Stimulated activated memory B cell treated with anti-CD40 and anti-IgM and Interleukin-4, amounts not matched to agents 10 μg/mL and 1 μg/mL and 100 μg/mL, for 72 hours (primary cell): ENCODE results near the gene AK5.

Experiments used
- ATAC-seq: fragments of 150-1000 bp; cut with Tn5 transposase; 2 replicates; pipeline ENCODE4 v1.10.0; 2021
- H3K27ac Mint-ChIP-seq: one replicate; pipeline ENCODE4 v1.8.0; 2022; ENCODE audit warnings: mild to moderate bottlenecking, mixed read lengths
- H3K27me3 Mint-ChIP-seq: one replicate; pipeline ENCODE4 v1.8.0; 2022; ENCODE audit warnings: mixed read lengths
- H3K36me3 Mint-ChIP-seq: one replicate; pipeline ENCODE4 v1.8.0; 2022; ENCODE audit warnings: mixed read lengths
- H3K4me1 Mint-ChIP-seq: one replicate; pipeline ENCODE4 v1.8.0; 2022; ENCODE audit warnings: mixed read lengths
- H3K4me3 Mint-ChIP-seq: one replicate; pipeline ENCODE4 v1.8.0; 2022; ENCODE audit warnings: mild to moderate bottlenecking, moderate library complexity, mixed read lengths
- H3K9me3 Mint-ChIP-seq: one replicate; pipeline ENCODE4 v1.8.0; 2022; ENCODE audit warnings: mixed read lengths

Gene AK5

DNA sequence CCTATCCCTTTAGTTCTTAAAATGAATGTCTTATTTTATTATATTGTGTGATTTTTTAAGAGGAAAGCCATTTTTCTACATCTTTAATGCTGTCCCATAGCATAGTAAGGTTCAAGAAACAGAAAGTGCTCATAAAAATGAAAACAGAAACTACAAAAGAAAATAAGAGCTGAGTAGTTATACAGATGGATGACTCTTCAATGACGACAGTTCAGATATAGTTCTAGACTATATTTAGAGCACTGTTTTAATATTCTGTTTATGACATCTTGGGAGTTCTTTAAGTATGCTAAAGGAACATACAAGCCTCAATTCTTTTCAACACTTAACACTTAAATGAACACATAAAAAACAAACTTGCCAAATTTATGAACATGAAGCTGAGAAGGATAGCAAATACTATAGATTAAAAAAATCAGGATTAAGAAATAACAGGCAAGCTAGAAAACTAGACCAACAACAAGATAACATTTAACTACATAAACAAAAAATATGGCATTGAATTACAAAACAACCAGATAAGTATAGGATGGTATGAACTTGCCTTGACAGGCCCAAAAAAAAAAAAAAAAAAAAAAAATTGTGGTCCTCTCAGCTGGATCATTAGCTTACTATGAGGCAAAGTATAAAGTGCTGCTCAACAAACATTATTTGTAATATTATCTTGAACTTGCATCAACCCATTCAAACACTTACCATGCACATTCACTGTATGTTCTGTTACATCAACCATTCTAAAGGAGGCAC lies 312.7 kb downstream of the AK5 start:
- peaks cover 41% of the 10 kb centered on the region for H3K36me3 Mint-ChIP-seq
- no peaks in the 10 kb centered on the region for H3K9me3 Mint-ChIP-seq
- no peak overlapping the region for H3K27ac Mint-ChIP-seq
- peaks cover 5% of the 10 kb centered on the region for H3K4me1 Mint-ChIP-seq
- ATAC-seq = no peak
- H3K4me3 Mint-ChIP-seq = no peak overlapping the region
- H3K27me3 Mint-ChIP-seq = no peaks in the 10 kb centered on the region

DNA sequence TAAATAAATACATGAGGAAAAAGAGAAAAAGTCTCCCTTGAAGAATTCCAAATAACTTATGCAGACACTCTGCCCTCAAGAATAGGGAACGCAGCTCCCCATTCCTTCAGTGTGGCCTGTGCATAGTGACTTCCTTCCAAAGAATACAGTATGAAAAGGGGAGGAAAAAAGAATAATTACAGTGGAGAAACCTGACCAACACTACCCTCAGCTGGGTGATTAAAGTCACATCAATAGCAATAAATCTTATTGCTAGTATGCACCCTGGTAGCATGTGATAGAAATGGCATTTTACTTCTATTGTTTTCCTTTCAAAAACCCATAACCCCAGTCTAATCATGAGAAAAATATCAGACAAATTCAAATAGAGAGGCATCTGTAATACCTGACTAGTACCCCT lies 315.5 kb downstream of the AK5 start:
- no peak overlapping the region for H3K27ac Mint-ChIP-seq

DNA sequence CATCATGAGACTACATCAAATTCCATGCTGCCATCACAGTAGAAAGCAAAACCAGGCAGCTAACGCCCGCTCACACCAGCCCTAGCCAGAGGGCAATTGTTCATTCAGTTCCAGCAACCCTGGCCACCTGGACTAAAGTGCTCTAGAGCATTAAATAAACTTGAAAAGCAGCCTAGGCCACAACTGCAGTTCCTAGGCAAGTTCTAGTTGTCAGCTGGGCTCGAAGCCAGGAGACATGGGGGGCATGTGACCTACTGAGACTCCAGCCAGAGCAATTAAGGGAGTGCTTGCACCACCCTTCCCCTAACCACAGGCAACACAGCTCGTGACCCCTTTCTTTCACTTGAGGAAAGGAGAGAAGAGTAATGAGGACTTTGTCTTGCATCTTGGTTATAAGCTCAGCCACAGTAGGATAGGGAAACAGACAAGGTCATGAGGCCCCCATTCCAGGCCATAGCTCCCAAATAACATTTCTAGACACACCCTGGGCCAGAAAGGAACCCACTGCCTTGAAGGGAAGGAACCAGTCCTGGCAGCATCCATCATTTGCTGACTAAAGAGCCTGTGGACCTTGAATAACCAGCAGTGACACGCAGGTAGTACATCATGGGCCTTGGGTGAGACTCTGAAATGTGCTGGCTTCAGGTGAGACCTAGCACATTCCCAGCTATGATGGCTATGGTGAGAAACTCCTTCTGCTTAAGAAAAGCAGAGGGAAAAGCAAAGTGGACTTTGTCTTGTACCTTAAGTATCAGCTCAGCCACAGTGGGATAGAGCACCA lies 323.6 kb downstream of the AK5 start:
- peaks cover 62% of the 10 kb centered on the region for H3K36me3 Mint-ChIP-seq
- no peak overlapping the region for H3K4me3 Mint-ChIP-seq

More for the DNA sequence above, 315.5 kb downstream of the AK5 start:
- Mint-ChIP-seq H3K4me1 (peaks cover 11% of the 10 kb centered on the region), H3K27me3 (no peaks in the 10 kb centered on the region), H3K4me3 (no peak overlapping the region), H3K36me3 (peaks cover 45% of the 10 kb centered on the region), H3K9me3 (no peaks in the 10 kb centered on the region)
- no peak for ATAC-seq

DNA sequence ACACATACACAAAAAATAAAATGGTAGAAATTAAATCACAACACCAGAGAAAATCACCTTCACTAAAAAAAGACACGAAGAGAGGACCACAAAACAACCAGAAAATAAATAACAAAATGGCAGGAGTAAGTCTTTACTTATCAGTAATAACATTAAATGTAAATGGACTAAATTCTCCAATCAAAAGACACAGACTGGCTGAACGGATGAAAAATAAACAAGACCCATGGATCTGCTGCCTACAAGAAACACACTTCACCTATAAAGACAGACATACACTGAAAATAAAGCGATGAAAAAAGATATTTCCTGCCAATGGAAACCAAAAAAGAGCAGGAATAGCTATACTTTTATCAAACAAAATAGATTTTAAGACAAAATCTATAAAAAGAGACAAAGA lies 327.1 kb downstream of the AK5 start:
- Mint-ChIP-seq H3K4me3 (no peak overlapping the region), H3K27ac (no peak overlapping the region), H3K4me1 (no peaks in the 10 kb centered on the region), H3K36me3 (peaks cover 64% of the 10 kb centered on the region), H3K27me3 (no peaks in the 10 kb centered on the region), H3K9me3 (peaks cover 19% of the 10 kb centered on the region)
- no peak for ATAC-seq

More for the DNA sequence above, 323.6 kb downstream of the AK5 start:
- H3K9me3 Mint-ChIP-seq = peaks cover 11% of the 10 kb centered on the region
- ATAC-seq = no peak
- H3K27me3 Mint-ChIP-seq = no peaks in the 10 kb centered on the region
- no peak overlapping the region for H3K27ac Mint-ChIP-seq
- H3K4me1 Mint-ChIP-seq = peaks cover 2% of the 10 kb centered on the region
